Esophagus muscularis mucosa (tissue), 4 donors: ENCODE measurements around the gene OTOP3. TPM values are rescaled to one million over a fixed set of nuclear protein-coding genes. Genes with fewer than 3 reads are reported as not detected.

Experiments used
- DNase-seq: peaks from one replicate; pipeline ENCODE4 v3.0.0-alpha.2; 2017; ENCODE audit errors: extremely low spot score
- H3K27ac ChIP-seq, 4 donors: fragments of 200-600 bp; sonication (generic); replicated peaks in 1 of 4; 1 replicate in 3 of 4; 2 replicates in 1 of 4; pipeline ENCODE4 v1.5.1; 2016 to 2019; ENCODE audit warnings: mild to moderate bottlenecking in 1 of 4
- H3K27me3 ChIP-seq, 4 donors: fragments of 200-600 bp; sonication (generic); one replicate each; pipeline versions ENCODE4 v1.5.1 to v1.6.0; 2016 to 2019
- H3K36me3 ChIP-seq, 4 donors: fragments of 200-600 bp; sonication (generic); one replicate each; pipeline ENCODE4 v1.5.1; 2016 to 2019
- H3K4me1 ChIP-seq, 4 donors: fragments of 200-600 bp; sonication (generic); one replicate each; pipeline ENCODE4 v1.5.1; 2016 to 2019
- H3K4me3 ChIP-seq, 4 donors: fragments of 200-600 bp; sonication (generic); 1 replicate in 2 of 4; 2 replicates in 2 of 4; pipeline ENCODE4 v1.5.1; 2016 to 2019; ENCODE audit warnings: mild to moderate bottlenecking in 4 of 4, moderate library complexity in 1 of 4
- H3K9me3 ChIP-seq, 4 donors: fragments of 200-600 bp; sonication (generic); 1 replicate in 3 of 4; 2 replicates in 1 of 4; pipeline ENCODE4 v1.5.1; 2016 to 2019
- CTCF ChIP-seq, 3 experiments: fragments of 200-600 bp in 2 of 3; fragments of 450-650 bp in 1 of 3; sonication (generic) in 2 of 3; IDR thresholded peaks; one replicate each; pipeline ENCODE4 v1.5.1; 2017 to 2019; ENCODE audit warnings: antibody characterized with exemption in 3 of 3, mild to moderate bottlenecking in 2 of 3, moderate library complexity in 1 of 3
- EP300 ChIP-seq: sonication (generic); formaldehyde crosslinking; IDR thresholded peaks from one replicate; pipeline ENCODE4 v1.6.1; 2017; ENCODE audit warnings: antibody characterized with exemption
- POLR2A ChIP-seq: fragments of 450-650 bp; IDR thresholded peaks from one replicate; pipeline ENCODE4 v1.6.1; 2017; ENCODE audit warnings: antibody characterized with exemption, moderate library complexity, mild to moderate bottlenecking, low read depth
- POLR2AphosphoS5 ChIP-seq, 2 donors: sonication (generic); formaldehyde crosslinking; IDR thresholded peaks; one replicate each; pipeline ENCODE4 v1.6.1; 2017; ENCODE audit warnings: antibody characterized with exemption in 2 of 2
- WGBS: methylation state at CpG from one replicate; pipeline ENCODE4 v1.1.5; 2018; 5-methylcytosine and 5-hydroxymethylcytosine counted together
- intact Hi-C: fragments of 100-400 bp; cut with DNase I; formaldehyde crosslinking; loops from one replicate; pipeline ENCODE4 v1.15.1; 2023
- total RNA-seq, 4 donors: library from RNA; depleted of rRNA; stranded (reverse); fragments of >200 nt; gene quantifications; one replicate each; pipeline versions ENCODE4 v1.1.0 to v1.2.1, GENCODE V29; 2016

Gene OTOP3
- total RNA-seq, 4 donors from 2014 or later = not detected

- Histone ChIP-seq H3K9me3 (no peaks in the 10 kb centered on the region), H3K36me3 (no peaks in the 10 kb centered on the region), H3K27ac (no peak overlapping the region), H3K4me3 (no peak overlapping the region), H3K4me1 (peaks cover 12 to 28% (median 17%) of the 10 kb centered on the region in 4 donors), H3K27me3 (peaks cover 7 to 79% (median 23%) of the 10 kb centered on the region in 4 donors)
- no peak for TF ChIP-seq POLR2AphosphoS5 (IDR thresholded peaks at IDR 0.05)
- intact Hi-C loops = no loop called here
- WGBS = 93% methylated on average over 5 of the region's 5 CpGs
- DNase-seq = no peak
Observed at GRCh38 chr17:74918906-74919305, 16.8 kb upstream of the OTOP3 start.

- no peak overlapping the region for H3K4me3 ChIP-seq
- no peak overlapping the region for H3K27ac ChIP-seq
- intact Hi-C loops = loop anchor here (5.0 kb wide), 1 partner anchor 38 kb away; no protein-coding TSS in a partner anchor
- DNase-seq = no peak
- no peaks in the 10 kb centered on the region for H3K9me3 ChIP-seq
- H3K36me3 ChIP-seq = no peaks in the 10 kb centered on the region
- H3K27me3 ChIP-seq = peaks cover 7 to 86% (median 30%) of the 10 kb centered on the region in 4 donors
- 59% methylated on average over 22 of the region's 67 CpGs for WGBS
- H3K4me1 ChIP-seq = peaks cover 19 to 35% (median 24%) of the 10 kb centered on the region in 4 donors
- TF ChIP-seq EP300 (no peak), POLR2A (no peak), CTCF (IDR thresholded peaks at IDR 0.05) (no peak), POLR2AphosphoS5 (IDR thresholded peaks at IDR 0.05) (no peak)
Observed at GRCh38 chr17:74919440-74920305, 16.0 kb upstream of the OTOP3 start.

GRCh38 chr17:74920306-74920620, 15.4 kb upstream of the OTOP3 start:
- Histone ChIP-seq H3K9me3 (no peaks in the 10 kb centered on the region), H3K4me3 (no peak overlapping the region), H3K36me3 (no peaks in the 10 kb centered on the region), H3K4me1 (peaks cover 21 to 38% (median 27%) of the 10 kb centered on the region in 4 donors), H3K27ac (no peak overlapping the region), H3K27me3 (peaks cover 7 to 92% (median 36%) of the 10 kb centered on the region in 4 donors)
- WGBS = 79% methylated on average over 21 of the region's 27 CpGs
- TF ChIP-seq POLR2A (no peak), EP300 (no peak), CTCF (IDR thresholded peaks at IDR 0.05) (no peak), POLR2AphosphoS5 (IDR thresholded peaks at IDR 0.05) (no peak)
- no peak for DNase-seq
- intact Hi-C loops = loop anchor here (5.0 kb wide), 1 partner anchor 37 kb away; no protein-coding TSS in a partner anchor

GRCh38 chr17:74920642-74921025, 15.1 kb upstream of the OTOP3 start:
- WGBS = 66% methylated on average over 5 of the region's 6 CpGs
- H3K4me3 ChIP-seq = no peak overlapping the region
- TF ChIP-seq CTCF (IDR thresholded peaks at IDR 0.05) (no peak), EP300 (no peak), POLR2A (no peak), POLR2AphosphoS5 (IDR thresholded peaks at IDR 0.05) (no peak)
- H3K9me3 ChIP-seq = no peaks in the 10 kb centered on the region
- peaks cover 7 to 93% (median 36%) of the 10 kb centered on the region in 4 donors for H3K27me3 ChIP-seq
- DNase-seq = no peak
- H3K36me3 ChIP-seq = no peaks in the 10 kb centered on the region
- intact Hi-C loops = loop anchor here (5.0 kb wide), 1 partner anchor 37 kb away; no protein-coding TSS in a partner anchor
- H3K27ac ChIP-seq = no peak overlapping the region
- H3K4me1 ChIP-seq = peaks cover 21 to 38% (median 27%) of the 10 kb centered on the region in 4 donors

- DNase-seq = no peak
- Histone ChIP-seq H3K27me3 (peaks cover 7 to 93% (median 36%) of the 10 kb centered on the region in 4 donors), H3K9me3 (no peaks in the 10 kb centered on the region), H3K4me3 (no peak overlapping the region), H3K27ac (no peak overlapping the region), H3K4me1 (peaks cover 21 to 38% (median 27%) of the 10 kb centered on the region in 4 donors), H3K36me3 (no peaks in the 10 kb centered on the region)
- TF ChIP-seq POLR2AphosphoS5 (IDR thresholded peaks at IDR 0.05) (no peak), EP300 (no peak), POLR2A (no peak), CTCF (IDR thresholded peaks at IDR 0.05) (no peak)
- intact Hi-C loops = loop anchor here (5.0 kb wide), 1 partner anchor 36 kb away; no protein-coding TSS in a partner anchor
- WGBS = 55% methylated on average over 13 of the region's 19 CpGs
Observed at GRCh38 chr17:74921026-74921681, 14.5 kb upstream of the OTOP3 start.
